NCI-H187 treated with DMSO at 0.1 percent for 48 hours (cell line): ENCODE measurements around the gene CAMK2B.

ENCODE experiments used
- DNase-seq: peaks from one replicate; lab custom pipeline; 2025; lab: John Stamatoyannopoulos, UW

The CAMK2B gene

DNA sequence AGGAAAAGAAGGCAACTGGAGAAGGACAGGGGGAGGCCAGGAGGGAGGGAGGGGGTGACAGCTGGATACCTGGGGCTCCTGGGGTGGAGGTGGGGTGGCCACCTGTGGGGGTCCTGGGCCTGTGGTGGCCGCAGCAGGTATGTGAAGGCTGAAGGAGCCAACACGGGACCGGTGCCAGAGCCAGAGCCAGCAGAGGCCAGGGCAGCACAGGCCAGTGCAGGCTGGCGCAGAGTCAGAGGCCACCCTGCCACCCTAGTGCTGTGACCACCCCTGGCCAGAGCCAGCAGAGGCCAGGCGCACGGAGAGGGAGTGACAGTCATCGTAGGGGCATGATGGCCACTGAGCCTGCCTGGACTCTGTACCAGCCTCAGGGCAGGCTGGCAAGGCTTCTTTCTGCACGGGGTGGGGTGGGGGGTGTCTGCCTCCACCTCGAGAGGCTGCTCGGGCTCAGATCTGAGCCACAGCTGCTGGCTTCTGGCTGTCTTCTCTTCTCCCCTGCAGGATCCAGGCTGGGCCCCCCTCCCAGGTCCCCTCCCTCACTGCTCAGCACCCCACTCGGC lies 95.8 kb downstream of the CAMK2B start:
- DNase-seq = no peak

DNA sequence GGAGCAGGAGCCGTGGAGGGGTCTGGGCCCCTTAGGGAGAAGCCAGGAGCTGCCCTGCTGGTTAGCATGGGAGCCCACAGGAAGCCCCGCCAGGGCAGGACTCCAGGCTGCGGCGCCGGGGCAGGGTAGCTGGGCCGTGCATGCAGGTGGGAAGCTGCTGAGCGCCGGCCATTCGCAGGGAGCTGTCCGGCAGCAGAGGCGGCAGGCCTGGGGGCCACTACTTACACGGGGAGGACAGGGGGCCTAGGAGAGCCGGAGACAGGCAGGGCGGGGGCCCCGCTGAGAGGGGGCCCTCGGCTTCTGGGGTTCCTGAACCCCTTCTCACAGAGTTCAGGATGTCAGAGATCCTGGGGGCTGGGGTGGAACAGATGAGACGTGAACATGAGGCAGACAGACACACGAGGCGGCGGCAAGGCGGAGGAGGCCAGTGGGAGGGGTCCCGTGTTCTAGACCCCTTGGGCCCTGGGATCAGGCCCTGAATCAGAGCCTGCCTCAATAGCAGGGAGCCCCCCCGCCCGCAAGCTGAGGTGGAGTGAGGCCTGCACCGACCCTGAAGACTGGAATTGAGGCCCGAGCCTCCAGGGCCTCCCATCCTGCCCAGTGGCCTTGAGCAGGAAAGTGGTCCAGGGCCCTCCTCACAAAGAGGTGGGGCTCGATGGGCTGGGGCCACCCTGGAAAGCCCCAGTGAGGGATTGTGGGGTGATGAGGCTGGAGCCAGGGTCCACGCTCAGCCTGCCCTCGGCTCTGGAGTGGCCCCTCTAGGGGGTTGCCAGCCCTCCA lies 96.6 kb downstream of the CAMK2B start:
- DNase-seq = no peak

GRCh38 chr7:44227911-44228310 lies 97.5 kb downstream of the CAMK2B start:
- no peak for DNase-seq

- DNase-seq = no peak
These were observed 99.0 kb downstream of the CAMK2B start for GRCh38 chr7:44226396-44226753.

GRCh38 chr7:44225566-44226395 lies 99.6 kb downstream of the CAMK2B start:
- no peak for DNase-seq

GRCh38 chr7:44224974-44225565 lies 100.3 kb downstream of the CAMK2B start:
- DNase-seq = no peak

DNA sequence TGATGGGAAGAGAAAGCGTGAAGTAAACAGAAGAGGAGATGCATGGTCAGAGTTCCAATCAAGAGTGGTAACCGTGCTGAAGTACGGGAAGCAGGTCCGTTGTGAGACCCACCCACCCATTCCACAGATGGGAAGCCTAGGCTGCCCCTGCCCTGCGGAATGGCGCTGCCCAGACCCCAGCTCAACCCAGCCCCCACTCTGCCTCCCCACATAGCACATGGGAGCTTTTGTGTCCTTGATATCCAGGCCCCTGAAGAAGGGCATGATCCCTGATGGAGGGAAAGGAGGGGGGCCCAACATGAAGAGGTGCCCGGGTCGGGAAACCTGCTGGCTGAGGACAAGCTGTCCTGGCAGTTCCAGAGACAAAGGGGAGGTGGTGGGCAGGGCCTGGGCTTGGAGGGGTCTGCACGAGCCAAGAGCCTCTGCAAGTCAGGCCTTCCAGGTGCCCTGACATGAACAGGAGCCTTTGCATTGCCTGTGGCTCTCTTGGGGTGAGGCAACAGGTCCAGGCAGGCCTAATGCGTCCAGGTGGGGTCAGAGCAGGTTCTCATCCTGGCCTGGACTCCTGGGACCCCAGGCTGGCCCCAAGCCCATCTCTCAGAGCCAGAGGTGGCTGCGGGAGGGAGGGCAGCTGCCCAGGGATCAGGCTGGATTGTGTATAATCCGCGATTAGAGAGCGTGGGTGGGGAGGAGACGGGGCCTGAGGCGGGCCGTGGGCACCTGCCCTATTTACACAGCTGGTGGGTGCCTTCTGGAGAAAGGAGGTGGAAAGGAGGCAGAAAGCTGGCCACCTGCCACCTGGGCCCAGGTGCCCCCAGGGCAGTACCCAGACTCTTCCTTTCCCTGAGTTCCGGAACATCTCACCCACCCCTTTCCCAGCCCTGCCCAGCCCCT lies 101.1 kb downstream of the CAMK2B start:
- no peak for DNase-seq

DNA sequence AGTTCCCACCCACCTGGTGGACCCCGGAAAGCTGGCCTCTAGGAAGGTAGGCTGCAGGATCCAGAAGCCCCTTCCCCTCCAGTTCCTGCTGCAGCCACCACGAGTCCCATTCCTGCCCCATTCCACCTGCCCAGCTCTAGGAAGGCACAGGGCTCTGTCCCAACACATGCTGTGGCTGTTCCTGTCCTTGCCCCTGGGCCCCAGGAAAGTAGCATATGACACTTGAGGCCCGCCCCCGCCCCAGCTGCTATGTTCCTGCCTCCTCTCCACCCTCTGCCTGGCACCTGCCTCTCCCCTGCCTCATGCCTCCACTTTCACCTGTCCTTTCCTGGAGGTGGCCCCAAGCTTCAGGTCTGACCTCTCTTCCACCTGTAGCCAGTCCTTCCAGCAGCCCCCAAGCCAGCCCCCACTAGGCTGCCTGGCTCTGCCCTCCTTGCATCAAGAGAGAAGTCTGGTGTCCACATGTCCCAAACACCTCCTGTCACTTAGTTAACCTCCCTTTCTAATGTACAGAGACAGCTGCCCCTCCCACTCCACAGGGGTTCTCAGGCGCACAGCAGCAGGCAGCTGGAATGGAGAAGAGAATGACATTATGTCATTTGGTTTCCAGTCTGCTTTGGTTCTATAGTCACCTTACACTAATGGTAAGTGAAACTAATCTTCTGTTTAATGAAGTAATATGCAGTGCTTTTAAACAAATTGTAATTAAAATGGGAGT lies 101.9 kb downstream of the CAMK2B start:
- DNase-seq = no peak

DNA sequence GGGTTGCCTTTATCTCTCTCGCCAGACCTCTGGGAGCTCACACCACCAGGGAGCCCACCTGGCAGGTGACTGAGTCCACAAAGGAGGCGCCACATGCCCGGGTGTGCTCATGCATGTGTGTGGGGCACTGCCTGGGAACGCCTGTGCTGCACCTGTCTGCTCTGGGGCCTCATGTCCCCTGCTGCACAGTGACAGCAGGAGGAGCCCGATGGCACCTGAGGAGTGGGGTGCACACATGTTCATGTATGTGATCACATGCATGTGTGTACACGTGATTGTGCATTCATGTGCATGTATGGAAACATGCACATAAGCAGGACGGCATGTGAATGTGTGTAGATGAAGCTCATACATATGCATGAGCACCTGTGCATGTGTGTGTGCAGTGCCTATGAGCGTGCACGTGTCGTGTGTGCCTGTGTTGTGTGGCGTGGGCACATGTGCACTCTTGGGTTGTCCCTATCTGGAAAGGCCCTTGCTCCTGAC lies 102.6 kb downstream of the CAMK2B start:
- DNase-seq = no peak

DNA sequence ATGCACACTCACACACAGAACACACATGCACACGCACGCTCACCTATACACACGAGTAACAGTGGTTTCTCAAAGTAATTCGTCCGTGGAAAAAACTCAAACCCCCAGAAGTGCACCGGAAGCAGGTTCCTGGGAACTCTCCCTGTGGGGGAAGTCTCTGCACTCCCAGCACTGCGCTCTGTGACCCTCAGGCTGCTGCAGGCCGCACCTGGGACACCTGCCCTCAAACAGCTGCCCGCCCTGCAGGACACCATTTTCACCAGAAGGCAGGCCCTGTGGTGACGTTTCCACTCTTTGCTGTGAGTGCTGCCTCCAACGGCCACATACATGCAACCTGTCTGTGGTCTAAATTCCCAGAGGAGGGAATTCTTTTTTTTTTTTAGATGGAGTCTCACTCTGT lies 103.3 kb downstream of the CAMK2B start:
- no peak for DNase-seq

- DNase-seq = no peak
These were observed 104.1 kb downstream of the CAMK2B start for GRCh38 chr7:44221231-44221791.

GRCh38 chr7:44220358-44221112 lies 104.9 kb downstream of the CAMK2B start:
- no peak for DNase-seq

- no peak for DNase-seq
These were observed 105.4 kb downstream of the CAMK2B start for GRCh38 chr7:44220046-44220357.

DNA sequence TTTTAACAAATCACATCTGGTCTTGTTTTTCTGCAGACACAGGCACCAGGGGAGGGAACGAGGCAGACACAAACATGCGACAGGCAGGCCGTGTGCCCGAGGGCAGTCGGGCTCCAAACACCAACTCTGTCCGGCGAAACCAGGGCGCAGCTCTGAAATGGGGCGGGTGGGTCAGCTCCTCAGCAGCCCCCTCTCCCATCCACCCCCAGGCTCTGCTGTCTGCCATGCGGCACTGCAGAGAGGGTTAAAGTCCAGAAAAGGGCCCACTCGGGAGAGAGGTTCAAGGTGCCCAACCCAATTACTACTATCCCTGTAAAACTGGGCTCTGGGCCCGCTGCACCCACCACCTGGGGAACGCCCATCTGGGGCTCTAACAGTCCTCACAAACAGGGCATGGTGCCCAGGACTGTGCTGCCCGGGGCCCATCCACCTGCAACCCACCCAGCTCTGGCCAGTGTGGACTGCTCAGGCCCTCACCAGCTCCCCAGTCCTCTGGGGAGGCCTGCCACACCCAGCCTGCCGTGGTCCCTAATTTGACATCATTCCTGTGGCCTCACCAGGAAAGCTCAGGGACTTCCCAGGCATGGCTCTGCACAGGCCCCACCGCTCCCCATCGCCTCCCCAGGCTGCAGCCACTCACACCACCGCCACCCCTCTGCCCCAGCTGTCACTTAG lies 105.9 kb downstream of the CAMK2B start:
- DNase-seq = no peak

DNA sequence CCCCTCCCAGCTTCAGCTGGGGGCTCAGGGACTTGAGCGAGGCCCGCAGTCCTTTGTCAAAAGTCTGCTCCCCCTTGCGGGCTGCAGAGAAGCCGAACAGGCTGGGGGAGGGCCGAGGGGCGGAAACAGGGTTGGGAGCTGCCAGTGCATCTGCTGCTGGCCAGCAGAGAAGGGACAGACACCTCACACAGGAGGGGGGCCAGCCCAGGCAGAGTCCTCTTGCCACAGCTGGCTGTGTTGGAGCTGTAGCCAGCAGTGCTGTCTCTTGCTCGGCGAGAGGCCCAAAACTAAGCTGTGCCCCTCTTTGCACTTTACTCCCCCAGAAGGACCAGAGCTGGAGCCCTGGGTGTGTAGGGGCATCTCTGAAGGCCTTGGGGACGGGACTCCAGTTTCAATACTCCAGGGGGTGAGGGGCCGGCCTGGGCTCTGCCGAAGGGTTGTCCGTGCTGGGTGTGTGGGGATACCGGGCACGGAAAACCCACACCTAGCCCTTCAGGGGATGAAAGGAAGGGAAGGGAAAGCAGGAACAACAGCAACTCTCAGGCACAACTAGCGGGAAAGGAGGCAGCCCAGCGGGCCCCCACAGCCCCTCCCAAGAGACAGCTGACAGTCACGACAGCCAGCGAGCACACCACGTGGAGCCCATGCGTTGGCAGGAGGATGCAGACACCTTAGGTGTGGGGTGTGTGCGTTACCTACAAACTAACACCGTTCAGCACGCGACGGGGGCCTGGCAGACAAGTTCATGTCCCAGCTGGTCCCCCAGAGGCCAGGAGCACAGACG lies 106.8 kb downstream of the CAMK2B start:
- DNase-seq = no peak

DNA sequence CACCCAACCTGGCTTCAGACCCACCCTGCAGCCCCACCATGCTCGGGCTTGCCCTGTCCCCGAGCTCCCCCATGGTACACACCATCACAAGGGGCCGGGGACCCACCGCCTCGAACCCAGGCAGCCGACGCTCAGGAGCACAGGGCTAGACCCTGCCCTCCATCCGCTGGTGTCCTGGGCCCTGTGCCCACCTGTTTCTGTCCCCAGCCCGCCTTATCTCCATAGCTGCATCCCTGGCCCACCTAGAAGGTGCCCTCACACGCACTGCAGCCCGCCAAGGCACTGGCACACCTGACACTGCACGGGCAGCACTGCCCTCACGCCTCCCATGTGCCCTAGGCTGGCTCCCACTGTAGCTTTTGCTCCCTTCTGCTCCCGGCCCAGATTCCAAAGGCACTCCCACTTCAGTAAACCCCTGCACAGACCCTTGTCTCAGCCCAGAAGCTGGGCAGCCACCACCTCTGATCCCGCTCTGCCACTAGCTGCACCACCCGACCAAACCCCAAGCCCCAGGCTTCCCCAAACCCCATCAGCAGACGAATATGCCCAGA lies 107.5 kb downstream of the CAMK2B start:
- no peak for DNase-seq

DNA sequence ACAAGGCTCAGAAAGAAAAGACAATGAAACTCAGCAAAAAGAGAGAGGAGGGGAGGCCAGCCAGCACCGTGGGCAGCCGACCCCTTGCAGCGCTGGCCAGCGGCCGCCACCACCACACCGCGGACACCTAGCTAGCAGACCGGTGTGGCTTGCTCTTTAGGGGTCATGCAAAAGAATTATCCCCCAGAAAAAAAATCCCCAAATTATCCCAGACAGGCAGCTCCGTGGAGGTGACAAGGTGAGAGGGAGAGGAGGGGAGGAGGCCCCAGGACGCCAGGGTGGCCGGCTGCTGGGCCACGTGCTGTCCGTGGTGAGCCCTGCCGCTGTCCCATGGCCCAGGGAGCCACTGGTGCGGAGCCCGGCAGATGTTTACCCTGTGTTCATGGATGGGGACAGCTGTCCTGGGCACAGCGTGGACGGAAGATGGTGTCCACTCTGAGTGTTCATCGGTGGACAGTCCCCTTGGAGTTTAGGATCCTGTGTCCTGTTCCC lies 108.1 kb downstream of the CAMK2B start:
- DNase-seq = no peak
